8988T (cell line): Measurements from ENCODE around the gene POLD1.
"Not testable (repeated sequence)": the region's sequence is repeated elsewhere in the genome, so short reads cannot be mapped to it uniquely, and the experiment has no call there.

Experiments
- DNase-seq: peaks from one replicate; pipeline ENCODE4 v3.0.0; 2011

Gene POLD1

GRCh38 chr19:50439130-50439529 is 55.0 kb downstream of the POLD1 start:
- not testable (repeated sequence) for DNase-seq

DNA sequence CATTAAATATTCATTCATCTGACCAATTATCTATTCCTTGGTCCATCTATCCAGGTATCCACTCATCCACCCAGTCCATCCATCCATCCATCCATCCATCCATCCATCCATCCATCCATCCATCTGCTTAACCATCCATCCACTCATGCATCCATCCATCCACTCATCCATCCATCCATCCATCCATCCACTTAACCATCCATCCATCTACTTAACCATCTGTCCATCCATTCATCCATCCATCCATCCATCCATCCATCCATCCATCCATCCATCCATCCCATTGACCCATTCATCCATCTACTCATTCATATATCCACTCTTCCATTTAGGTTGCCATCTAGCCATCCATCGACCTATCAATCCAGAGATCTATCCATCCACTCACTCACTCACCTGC is 59.9 kb downstream of the POLD1 start:
- no peak for DNase-seq

DNA sequence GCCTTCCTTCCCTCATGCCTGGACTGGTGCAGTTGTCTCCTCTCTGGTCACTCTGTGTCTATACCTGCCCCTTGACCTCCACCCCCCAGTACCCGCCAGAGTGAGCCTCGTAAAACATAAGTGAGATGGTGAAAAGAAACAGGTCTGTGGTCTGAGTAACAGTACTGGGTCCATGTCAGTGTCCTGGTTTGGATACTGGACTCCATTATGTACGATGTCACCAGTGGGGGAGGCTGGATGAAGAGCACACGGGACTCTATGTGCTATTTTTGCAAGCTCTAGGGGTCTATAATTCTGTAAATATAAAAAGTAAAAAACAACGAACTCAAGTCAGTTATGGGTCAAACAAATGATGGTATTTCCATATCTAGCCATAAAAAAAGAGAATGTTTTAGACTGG is 62.9 kb downstream of the POLD1 start:
- DNase-seq = no peak

GRCh38 chr19:50447750-50448149 is 63.6 kb downstream of the POLD1 start:
- no peak for DNase-seq

GRCh38 chr19:50449236-50449899 is 65.2 kb downstream of the POLD1 start:
- DNase-seq = no peak

DNA sequence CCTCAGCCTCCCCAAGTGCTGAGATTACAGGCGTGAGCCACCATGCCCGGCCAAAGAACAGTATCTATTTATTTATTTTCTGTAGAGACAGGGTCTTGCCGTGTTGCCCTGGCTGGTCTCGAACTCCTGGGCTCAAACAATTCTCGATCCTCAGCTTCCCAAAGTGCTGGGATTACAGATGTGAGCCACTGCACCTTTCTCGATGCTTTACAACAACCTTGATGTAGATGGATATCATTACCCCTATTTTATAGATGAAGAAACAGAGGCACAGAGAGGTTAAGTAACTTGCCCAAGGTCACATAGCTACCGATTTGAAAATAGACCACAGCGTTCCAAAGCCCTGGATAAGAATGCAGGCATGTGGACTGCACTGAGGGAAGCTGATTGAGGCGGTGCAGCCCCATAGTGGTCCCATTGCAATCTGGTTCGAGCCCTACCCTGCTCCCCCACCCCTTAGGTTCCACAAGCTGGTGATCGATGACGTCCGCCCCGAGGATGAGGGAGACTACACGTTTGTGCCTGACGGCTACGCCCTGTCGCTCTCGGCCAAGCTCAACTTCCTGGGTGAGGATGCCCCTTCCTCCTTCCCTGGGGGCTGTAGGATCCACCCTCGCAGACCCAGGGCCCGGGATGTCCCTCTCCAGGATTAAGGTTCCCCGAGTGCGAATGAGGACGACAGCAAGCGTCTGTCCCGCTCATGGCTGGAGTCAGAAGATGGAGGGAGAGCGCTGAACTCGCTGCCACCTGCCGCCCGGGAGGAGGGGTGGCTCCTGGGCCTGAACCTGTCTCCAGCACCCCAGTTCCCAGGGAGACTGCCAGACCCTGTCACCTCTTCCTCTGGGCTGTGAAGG is 66.4 kb downstream of the POLD1 start:
- no peak for DNase-seq

- no peak for DNase-seq
Observed at GRCh38 chr19:50451223-50451534, 67.0 kb downstream of the POLD1 start.

DNA sequence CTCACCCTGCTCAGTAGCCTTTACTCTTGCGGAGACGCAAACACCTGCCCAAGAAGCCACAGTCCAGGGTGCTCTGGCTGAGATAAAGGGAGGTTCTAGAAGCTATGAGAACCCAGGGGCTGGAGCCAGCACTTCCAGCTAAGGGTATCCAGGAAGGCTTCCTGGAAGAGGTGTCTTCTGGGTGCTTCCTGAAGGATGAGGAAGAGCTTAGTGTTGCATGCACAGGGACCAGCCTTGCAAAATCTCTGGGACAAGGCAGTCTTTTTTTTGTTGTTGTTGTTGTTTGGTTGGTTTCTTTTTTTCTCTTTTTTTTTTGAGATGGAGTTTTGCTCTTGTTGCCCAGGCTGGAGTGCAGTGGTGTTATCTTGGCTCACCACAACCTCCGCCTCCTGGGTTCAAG is 69.1 kb downstream of the POLD1 start:
- no peak for DNase-seq

DNA sequence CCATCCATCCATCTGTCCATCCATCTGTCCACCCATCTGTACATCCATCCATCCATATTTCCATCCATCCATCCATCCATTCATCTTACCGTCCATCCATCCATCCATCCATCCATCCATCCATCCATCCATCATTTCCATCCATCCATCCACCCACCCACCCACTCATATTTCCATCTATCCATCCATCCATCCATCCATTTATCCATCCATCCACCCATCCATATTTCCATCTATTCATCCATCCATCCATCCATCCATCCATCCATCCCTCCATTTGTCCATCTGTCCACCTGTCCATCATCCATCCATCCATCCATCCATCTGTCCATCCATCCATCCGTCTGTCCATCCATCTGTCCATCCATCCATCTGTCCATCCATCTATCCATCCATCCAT is 71.8 kb downstream of the POLD1 start:
- no peak for DNase-seq

DNA sequence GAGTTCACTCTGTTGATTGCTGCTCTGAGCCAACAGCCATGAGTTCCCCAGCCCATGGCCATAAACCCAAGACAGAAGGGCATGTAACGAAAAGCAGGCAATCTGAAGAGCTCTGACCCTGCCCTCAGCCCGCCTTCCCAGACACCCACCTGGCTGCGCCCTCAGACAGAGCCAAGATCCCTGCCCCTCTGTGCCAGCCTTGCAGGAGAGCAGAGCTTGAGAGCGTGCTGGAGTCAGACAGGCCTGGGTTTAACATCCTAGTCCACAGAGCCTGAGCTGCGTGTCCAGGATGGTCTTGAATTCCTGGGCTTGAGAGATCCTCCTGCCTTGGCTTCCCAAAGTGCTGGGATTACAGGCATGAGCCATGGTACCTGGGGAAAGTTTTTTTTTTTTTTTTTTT is 73.2 kb downstream of the POLD1 start:
- DNase-seq = no peak

GRCh38 chr19:50458396-50459066 is 74.4 kb downstream of the POLD1 start:
- no peak for DNase-seq

DNA sequence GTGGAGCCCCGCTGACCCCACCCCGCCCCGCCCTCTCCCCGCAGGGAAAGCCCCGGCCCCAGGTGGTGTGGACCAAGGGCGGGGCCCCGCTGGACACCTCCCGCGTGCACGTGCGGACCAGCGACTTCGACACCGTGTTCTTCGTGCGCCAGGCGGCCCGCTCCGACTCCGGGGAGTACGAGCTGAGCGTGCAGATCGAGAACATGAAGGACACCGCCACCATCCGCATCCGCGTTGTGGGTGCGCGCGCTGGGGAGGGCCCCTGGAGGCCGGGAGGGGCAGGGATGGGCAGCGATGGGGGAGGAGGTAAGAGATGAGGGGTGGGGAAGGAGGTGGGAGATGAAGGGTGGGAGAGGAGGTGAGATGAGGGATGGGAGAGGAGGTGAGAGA is 74.9 kb downstream of the POLD1 start:
- DNase-seq = no peak

DNA sequence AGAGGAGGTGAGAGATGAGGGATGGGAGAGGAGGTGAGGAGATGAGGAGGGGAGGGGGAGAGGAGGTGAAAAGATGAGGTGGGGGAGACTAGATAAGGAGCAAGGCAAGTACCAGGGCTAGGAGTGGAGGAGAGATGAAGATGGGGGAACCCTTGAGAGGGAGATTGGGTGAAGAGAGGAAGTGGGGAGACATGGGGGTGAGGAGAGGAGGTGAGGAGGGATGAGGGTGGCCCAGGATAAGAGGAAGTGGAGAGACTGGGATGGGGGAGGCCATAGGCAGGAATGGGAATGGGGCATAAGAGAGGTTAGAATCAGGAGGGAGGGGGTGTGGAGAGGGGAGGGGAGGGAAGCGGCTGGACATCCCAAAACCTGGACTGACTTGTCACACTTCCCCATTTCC is 75.5 kb downstream of the POLD1 start:
- no peak for DNase-seq

GRCh38 chr19:50460161-50460765 is 76.1 kb downstream of the POLD1 start:
- DNase-seq = peak; percentile 85

DNA sequence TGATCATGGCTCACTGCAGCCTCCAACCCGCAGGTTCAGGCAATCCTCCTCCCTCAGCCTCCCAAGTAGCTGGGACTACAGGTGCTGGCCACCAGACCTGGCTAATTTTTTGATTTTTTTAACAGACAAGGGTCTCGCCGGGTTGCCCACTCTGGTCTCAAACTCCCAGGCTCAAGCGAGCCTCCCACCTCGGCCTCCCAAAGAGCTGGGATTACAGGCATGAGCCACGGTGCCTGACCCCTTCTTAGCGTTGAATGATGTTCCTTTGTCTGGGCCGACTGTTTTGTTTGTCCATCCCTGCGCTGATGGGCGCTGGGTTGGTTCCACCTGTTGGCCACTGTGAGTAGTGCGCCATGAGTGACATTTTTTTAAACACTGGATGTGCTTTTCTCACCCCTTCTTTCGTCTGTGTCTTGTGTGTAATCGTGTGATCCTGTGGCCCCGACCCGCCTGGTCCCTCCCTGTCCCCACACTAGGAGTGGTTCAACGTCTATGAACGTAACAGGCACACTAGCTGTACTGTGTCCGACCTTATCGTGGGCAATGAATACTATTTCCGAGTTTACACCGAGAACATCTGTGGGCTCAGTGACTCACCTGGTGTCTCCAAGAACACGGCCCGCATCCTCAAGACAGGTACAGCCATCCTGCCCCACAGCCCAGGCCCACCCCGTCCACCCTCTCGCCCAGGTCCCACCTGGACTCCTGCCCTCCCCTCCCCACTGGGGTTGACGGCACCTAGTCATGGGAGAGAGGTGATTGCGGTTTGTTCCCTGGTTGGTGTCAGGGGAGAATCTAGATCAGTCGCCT is 77.1 kb downstream of the POLD1 start:
- DNase-seq = peak; percentile 81

DNA sequence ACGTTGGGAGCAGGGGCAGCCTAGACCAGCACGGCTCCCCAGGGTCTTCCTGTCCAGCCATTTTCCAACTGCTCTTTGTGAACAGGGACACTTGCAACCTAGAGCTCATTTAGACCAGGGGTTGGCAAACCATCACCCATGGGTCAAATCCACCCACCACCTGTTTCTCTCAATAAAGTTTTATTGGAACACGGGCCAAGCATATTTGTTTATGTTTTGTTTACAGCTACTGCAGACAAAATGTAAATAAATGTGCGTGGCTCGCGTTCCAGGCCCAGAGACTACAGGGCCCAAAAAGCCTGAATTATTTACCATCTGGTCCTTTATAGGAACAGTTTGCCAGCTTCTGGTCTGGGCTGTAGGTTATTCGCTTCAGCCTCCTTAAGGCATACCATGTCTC is 78.8 kb downstream of the POLD1 start:
- no peak for DNase-seq

GRCh38 chr19:50464348-50464747 is 80.2 kb downstream of the POLD1 start:
- no peak for DNase-seq

DNA sequence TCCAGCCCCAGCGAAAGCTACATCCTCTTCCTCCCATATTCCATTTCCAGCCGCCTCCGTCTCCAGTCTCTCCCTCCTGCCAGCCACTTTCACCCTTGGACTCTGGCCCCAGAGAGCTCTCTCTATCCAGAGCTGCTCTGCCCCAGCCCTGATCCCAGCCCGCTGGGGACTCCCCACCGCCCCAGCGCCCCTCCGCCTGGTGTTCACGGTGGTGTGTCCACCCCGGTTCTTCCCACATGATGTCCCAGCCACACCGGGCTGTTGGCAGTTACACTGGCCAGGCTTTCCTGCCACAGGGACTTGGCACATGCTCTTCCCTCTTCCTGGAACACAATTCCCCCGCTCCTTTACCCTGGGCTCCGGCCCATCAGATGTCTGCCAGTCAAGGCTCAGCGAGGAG is 80.9 kb downstream of the POLD1 start:
- DNase-seq = no peak

DNA sequence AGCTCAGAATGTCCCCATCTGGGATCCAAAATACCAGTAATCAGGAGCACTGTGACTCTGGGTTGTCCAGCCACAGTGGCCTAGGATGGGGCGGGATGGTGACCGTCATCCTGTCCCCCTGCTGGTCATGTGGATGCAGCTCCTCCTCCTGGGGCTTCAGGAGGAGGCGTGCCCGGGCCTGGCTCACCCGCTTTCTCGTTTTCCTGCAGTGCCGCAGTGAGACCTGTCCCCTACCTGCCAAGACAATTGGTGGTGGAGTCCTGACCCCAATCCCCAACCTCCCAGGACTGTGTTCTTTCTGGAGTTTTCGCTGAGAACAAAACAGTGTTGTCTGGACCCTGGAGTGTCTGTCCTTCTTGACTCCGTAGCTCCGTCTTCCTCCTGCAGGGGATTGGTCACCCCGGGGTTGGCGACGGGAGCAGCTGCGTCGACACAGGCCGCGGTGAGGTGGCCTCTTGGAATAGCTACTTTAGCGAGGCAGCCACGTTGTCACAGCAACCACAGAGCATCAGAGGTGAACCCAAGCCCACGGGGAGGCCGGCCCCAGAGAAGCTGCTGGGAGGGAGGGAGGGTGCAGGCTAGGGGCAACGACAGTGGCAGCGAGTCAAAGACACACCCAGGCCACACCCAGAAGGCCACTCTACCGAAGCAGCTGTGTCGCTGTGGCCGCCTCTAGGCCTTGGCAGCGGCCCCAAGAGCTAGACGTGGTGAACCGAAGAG is 82.0 kb downstream of the POLD1 start:
- DNase-seq = peak; percentile 40

GRCh38 chr19:50466706-50467039 is 82.5 kb downstream of the POLD1 start:
- no peak for DNase-seq

DNA sequence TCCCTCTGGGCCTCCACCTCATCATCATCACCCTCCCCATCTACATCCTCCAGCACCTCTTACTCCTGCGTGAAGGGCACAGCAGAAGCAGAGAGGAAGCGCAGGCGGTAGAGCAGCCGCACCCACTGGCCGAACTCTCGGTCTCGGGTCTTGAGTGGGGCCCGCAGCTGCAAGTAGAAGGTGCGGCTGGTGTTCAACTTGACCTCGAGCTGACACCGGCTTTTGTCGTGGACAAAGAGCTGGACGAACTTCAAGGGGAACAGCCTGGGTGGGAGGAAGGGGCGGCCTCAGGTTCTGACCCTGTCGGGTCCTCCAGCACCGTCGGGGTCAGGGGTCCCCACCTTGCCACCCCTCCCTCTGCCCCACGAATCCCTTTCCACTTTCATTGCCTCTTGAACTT is 83.4 kb downstream of the POLD1 start:
- DNase-seq = no peak
